ENCODE measurements around the gene FOXC1. TPM values are rescaled to one million over a fixed set of nuclear protein-coding genes. Genes with fewer than 3 reads are reported as not detected.

FOXC1 gene
- total RNA-seq, 1 donor from 2014 or later = 9.8 TPM

GRCh38 chr6:1617466-1618310 lies 8.0 kb downstream of the FOXC1 start:
- Histone ChIP-seq H3K27me3 (peaks cover 18% of the 10 kb centered on the region), H3K27ac (no peak overlapping the region), H3K36me3 (no peaks in the 10 kb centered on the region), H3K4me1 (peaks cover 17% of the 10 kb centered on the region), H3K4me3 (no peak overlapping the region), H3K9me3 (no peaks in the 10 kb centered on the region)
- DNase-seq (ENCODE audit: extremely low spot score in 2 of 2) = no peak
- intact Hi-C loops (cut with DNase I) = loop anchor here (10.0 kb wide), 1 partner anchor 297 kb away; no protein-coding TSS in a partner anchor
- TF ChIP-seq POLR2A (IDR thresholded peaks at IDR 0.05) (no peak), POLR2AphosphoS5 (IDR thresholded peaks at IDR 0.05; ENCODE audit: insufficient read depth in 1 of 2, low read depth in 1 of 2) (no peak), CTCF (IDR thresholded peaks at IDR 0.05) (no peak)

- no peaks in the 10 kb centered on the region for H3K36me3 ChIP-seq
- H3K9me3 ChIP-seq = no peaks in the 10 kb centered on the region
- DNase-seq (ENCODE audit: extremely low spot score in 2 of 2) = no peak
- H3K4me1 ChIP-seq = peaks cover 17% of the 10 kb centered on the region
- H3K27me3 ChIP-seq = peaks cover 13% of the 10 kb centered on the region
- no peak overlapping the region for H3K4me3 ChIP-seq
- TF ChIP-seq CTCF (IDR thresholded peaks at IDR 0.05) = no peak
- no peak for TF ChIP-seq POLR2AphosphoS5 (IDR thresholded peaks at IDR 0.05; ENCODE audit: insufficient read depth in 1 of 2, low read depth in 1 of 2)
- no peak for TF ChIP-seq POLR2A (IDR thresholded peaks at IDR 0.05)
- intact Hi-C loops (cut with DNase I) = loop anchor here (10.0 kb wide), 1 partner anchor 296 kb away; no protein-coding TSS in a partner anchor
- no peak overlapping the region for H3K27ac ChIP-seq
Observed at GRCh38 chr6:1618311-1619097, 8.8 kb downstream of the FOXC1 start.

GRCh38 chr6:1619098-1619672 lies 9.5 kb downstream of the FOXC1 start:
- Histone ChIP-seq H3K4me3 (peak overlapping the region; percentile 22 to 24), H3K4me1 (peaks cover 12% of the 10 kb centered on the region), H3K36me3 (no peaks in the 10 kb centered on the region), H3K9me3 (no peaks in the 10 kb centered on the region), H3K27ac (no peak overlapping the region), H3K27me3 (peaks cover 6% of the 10 kb centered on the region)
- TF ChIP-seq POLR2AphosphoS5 (IDR thresholded peaks at IDR 0.05; ENCODE audit: insufficient read depth in 1 of 2, low read depth in 1 of 2) = no peak
- intact Hi-C loops (cut with DNase I) = loop anchor here (10.0 kb wide), 1 partner anchor 296 kb away; no protein-coding TSS in a partner anchor
- DNase-seq (ENCODE audit: extremely low spot score in 2 of 2) = no peak

GRCh38 chr6:1619673-1620503 lies 10.2 kb downstream of the FOXC1 start:
- Histone ChIP-seq H3K27me3 (no peaks in the 10 kb centered on the region), H3K4me3 (peak overlapping the region; percentile 22 to 24), H3K4me1 (peaks cover 10% of the 10 kb centered on the region), H3K36me3 (no peaks in the 10 kb centered on the region), H3K9me3 (no peaks in the 10 kb centered on the region), H3K27ac (no peak overlapping the region)
- TF ChIP-seq POLR2AphosphoS5 (IDR thresholded peaks at IDR 0.05; ENCODE audit: insufficient read depth in 1 of 2, low read depth in 1 of 2) (no peak), CTCF (IDR thresholded peaks at IDR 0.05) (no peak), POLR2A (IDR thresholded peaks at IDR 0.05) (no peak)
- intact Hi-C loops (cut with DNase I) = loop anchor here (10.0 kb wide), 1 partner anchor 295 kb away; no protein-coding TSS in a partner anchor
- no peak for DNase-seq (ENCODE audit: extremely low spot score in 2 of 2)

Measured in vagina (tissue), 2 donors.